ENCODE measurements around the gene GTF3C2. TPM values are rescaled to one million over a fixed set of nuclear protein-coding genes. Genes with fewer than 3 reads are reported as not detected.

The GTF3C2 gene
- 53.5 and 56.5 TPM in 2 replicates for total RNA-seq (2014; rRNA removed; shearing (Covaris generic); ENCODE audit: low replicate concordance)

DNA sequence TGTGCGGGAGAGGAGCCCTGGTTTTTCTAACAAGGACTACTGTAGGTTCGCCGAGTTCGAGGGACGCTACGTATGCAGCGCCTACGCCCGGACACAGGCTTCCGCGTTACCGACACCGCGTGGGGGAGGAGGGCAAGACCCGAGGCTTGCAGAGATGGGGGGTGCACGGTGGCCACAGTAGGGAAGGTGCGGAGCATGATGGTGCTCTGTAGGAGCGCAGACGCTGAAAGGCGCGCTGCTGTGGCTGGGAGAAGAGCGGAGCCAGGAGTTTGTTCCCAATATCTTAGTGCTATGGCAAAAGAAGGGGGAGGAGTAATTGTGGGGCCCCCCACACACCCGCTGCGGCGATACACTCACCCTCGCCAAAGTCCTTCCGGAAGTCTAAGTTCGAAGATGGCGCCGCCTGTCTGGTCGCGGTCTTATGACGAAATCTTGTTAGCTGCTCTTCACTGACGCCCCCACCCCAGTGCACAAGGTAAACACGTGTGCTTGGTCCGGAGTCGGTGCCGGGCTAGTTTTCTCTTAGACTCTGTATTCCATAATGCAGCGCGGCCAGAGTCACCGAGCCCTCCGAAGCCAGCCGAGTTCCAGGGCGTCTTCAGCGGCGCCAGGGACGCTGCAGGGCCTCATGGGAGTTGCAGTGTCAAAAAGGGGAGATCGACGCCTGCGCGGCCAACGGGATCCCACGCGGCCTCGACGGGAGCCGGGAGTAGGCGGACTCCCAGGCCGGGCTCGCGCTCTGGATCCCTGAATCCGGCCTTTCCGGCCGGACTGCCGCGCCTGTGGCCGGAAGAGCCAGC lies at the start of gene GTF3C2:
TSS of gene GTF3C2 (minus strand) at position 383 of the 800 bp plus-strand sequence. CDS start 13,210 bp downstream, outside the sequence.
- Histone ChIP-seq H3K9me3 (no peaks in the 10 kb centered on the region), H3K27me3 (no peaks in the 10 kb centered on the region), H3K36me3 (peaks cover 13% of the 10 kb centered on the region), H3K4me3 (peak within 1 kb of the TSS; percentile 75)
- peak; percentile 95 for DNase-seq

- DNase-seq = peak; percentile 22
- Histone ChIP-seq H3K36me3 (peaks cover 45% of the 10 kb centered on the region), H3K9me3 (no peaks in the 10 kb centered on the region)
Observed at GRCh38 chr2:27400348-27401135, 44.0 kb upstream of the GTF3C2 start.

DNA sequence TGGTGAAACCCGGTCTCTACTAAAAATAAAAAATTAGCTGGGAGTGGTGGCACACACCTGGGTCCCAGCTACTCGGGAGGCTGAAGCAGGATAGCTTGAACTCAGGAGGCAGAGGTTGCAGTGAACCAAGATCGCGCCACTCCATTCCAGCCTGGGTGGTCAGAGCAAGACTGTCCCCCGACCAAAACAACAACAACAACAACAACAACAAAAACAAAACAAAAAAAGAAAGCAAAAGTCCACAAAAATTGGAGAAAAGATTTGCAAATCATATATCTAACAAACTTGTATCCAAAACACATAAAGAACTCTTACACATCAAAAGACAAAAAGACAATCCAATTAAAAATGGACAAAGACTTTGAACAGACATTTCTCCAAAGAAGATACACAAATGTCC lies 42.4 kb upstream of the GTF3C2 start:
- Histone ChIP-seq H3K27me3 (no peaks in the 10 kb centered on the region), H3K4me3 (no peak overlapping the region), H3K36me3 (peaks cover 33% of the 10 kb centered on the region), H3K9me3 (no peaks in the 10 kb centered on the region)
- no peak for DNase-seq

More at GRCh38 chr2:27400348-27401135, 44.0 kb upstream of the GTF3C2 start:
- Histone ChIP-seq H3K4me3 (no peak overlapping the region), H3K27me3 (no peaks in the 10 kb centered on the region)

- H3K9me3 ChIP-seq = no peaks in the 10 kb centered on the region
- no peaks in the 10 kb centered on the region for H3K27me3 ChIP-seq
- DNase-seq = no peak
- peaks cover 22% of the 10 kb centered on the region for H3K36me3 ChIP-seq
- H3K4me3 ChIP-seq = no peak overlapping the region
Observed at GRCh38 chr2:27393225-27393624, 36.7 kb upstream of the GTF3C2 start.

DNA sequence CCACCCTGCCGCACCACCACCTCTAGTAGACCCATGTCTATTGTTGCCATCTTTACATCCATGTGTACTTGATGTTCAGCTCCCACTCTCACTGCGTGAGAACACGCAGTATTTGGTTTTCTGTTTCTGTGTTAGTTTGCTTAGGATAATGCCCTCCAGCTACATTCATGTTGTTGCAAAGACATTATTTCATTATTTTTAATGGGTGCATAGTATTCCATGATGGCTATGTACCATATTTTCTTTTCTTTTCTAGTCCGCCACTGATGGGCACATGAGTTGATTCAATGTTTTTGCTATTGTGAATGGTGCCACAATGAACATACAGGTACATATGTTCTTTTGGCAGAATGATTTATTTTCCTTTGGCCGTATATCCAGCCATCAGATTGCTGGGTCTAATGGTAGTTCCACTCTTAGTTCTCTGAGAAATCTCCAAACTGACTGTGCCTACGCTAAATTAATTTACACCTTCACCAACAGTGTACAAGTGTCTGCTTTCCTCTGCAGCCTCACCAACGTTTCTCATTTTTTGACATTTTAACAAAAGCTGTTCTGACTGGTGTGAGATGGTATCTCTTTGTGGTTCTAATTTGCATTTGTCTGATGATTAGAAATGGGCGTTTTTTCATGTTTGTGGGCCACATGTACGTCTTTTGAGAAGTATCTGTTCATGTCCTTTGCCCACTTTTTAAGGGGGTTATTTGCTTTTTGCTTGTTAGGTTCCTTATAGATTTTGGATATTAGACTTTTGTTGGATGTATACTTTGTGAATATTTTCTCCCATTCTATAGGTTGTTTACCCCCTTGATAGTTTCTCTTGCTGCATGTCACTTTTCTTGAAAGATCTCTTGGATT lies 34.5 kb upstream of the GTF3C2 start:
- no peak for DNase-seq
- Histone ChIP-seq H3K4me3 (no peak overlapping the region), H3K27me3 (no peaks in the 10 kb centered on the region), H3K9me3 (no peaks in the 10 kb centered on the region), H3K36me3 (peaks cover 32% of the 10 kb centered on the region)

DNA sequence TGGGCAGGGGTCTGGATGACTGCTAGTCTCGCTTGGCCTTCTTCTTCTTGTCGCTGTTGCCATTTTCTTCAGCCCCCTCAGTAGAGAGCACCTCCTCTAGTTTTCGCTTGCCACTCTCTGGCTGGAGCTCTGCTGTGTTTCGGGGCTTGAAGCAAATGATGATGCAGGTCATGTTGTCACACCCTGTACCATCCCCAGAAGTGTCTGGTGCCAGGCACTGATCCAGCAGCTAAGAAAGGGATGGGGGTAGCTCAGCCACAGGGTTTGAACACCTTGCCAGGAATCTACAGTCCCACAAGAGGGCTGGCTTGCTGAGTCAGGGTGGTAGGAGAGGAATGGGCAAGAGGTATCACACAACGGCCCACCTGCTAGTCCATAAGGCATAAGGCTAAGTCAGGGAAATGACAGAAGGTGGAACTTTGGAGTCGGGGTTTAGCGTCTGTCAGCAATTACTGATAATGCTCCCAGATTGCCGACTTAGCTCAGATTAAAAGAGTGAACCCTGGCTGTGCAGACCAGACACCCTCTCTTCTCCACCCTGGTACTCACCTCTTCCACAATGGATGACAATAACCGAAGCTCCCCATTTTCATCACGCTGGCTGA lies 25.1 kb upstream of the GTF3C2 start:
- H3K36me3 ChIP-seq = peaks cover 83% of the 10 kb centered on the region
- H3K9me3 ChIP-seq = no peaks in the 10 kb centered on the region
- no peak for DNase-seq
- H3K4me3 ChIP-seq = no peak overlapping the region
- no peaks in the 10 kb centered on the region for H3K27me3 ChIP-seq

- DNase-seq = peak; percentile 93
- no peaks in the 10 kb centered on the region for H3K27me3 ChIP-seq
- peaks cover 83% of the 10 kb centered on the region for H3K36me3 ChIP-seq
- peak within 1 kb of the TSS; percentile 59 for H3K4me3 ChIP-seq
- H3K9me3 ChIP-seq = no peaks in the 10 kb centered on the region
Observed at GRCh38 chr2:27380626-27381545, 24.3 kb upstream of the GTF3C2 start, which contains the start of gene ZNF513. ZNF513 (minus strand) TSS chr2:27380734; CDS start chr2:27380526, 208 bp downstream.

- peaks cover 83% of the 10 kb centered on the region for H3K36me3 ChIP-seq
- peak overlapping the region; percentile 59 for H3K4me3 ChIP-seq
- no peak for DNase-seq
- no peaks in the 10 kb centered on the region for H3K9me3 ChIP-seq
- H3K27me3 ChIP-seq = no peaks in the 10 kb centered on the region
Observed at GRCh38 chr2:27379836-27380625, 23.5 kb upstream of the GTF3C2 start.

GRCh38 chr2:27379383-27379835 lies 22.8 kb upstream of the GTF3C2 start:
- peaks cover 83% of the 10 kb centered on the region for H3K36me3 ChIP-seq
- no peaks in the 10 kb centered on the region for H3K27me3 ChIP-seq
- DNase-seq = no peak
- peak overlapping the region; percentile 59 for H3K4me3 ChIP-seq
- H3K9me3 ChIP-seq = no peaks in the 10 kb centered on the region

- Histone ChIP-seq H3K27me3 (no peaks in the 10 kb centered on the region), H3K36me3 (peaks cover 81% of the 10 kb centered on the region), H3K4me3 (no peak overlapping the region), H3K9me3 (no peaks in the 10 kb centered on the region)
- DNase-seq = no peak
Observed at GRCh38 chr2:27378809-27379290, 22.3 kb upstream of the GTF3C2 start.

DNA sequence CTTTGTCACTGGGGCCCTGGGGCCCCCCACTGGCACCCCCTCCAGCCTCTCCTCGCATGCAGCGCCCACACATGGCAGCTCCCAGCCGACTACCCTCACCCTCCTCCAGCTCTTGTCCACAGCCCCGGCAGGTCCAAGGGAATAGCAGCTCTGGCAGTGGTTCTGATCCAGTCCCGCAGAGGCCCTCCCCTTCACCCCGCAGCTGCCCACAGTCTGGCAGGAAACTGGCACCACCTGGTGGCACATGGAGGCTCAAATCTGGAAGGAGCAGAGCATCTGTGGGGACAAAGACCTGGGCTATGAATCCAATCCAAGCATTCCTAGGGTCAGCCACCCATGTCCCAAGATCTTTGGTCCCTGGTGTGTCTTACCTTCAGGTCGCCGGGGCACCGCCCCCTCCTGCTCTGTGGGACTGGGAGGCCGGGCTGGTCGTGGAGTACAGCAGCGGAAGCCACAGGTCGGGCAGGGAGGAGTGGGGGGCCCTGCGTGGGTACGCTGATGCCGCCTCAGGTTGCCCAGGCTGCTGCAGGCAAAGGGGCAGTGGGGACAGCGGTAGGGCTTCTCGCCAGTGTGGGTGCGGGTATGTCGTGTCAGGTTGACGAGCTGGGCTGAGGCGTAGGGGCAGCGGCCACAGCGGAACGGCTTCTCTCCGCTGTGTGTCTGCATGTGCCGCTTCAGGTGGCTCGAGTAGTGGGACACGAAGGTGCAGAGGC lies 21.7 kb upstream of the GTF3C2 start:
- peaks cover 81% of the 10 kb centered on the region for H3K36me3 ChIP-seq
- DNase-seq = peak; percentile 33
- no peaks in the 10 kb centered on the region for H3K9me3 ChIP-seq

DNA sequence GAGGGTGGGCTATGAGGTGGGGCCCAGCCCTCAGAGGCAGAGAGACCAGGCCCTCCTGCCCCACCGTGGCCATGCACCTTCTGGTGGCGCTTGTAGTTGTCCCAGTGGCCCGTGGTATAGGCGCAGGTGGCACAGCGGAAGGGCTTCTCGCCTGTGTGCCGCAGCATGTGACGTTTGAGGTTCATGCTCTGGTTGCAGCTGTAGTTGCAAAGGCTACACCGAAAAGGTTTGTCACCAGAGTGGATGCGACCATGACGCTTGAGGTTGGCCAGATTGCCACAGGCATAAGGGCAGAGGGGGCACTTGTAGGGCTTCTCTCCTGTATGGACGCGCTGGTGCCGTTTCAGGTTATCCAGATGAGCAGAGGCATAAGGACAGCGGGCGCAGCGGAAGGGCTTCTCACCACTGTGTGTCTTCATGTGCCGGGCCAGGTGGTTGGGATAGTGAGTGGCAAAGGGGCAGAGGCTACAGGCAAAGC lies 21.1 kb upstream of the GTF3C2 start:
- no peak overlapping the region for H3K4me3 ChIP-seq
- H3K9me3 ChIP-seq = no peaks in the 10 kb centered on the region
- no peak for DNase-seq
- peaks cover 84% of the 10 kb centered on the region for H3K36me3 ChIP-seq
- no peaks in the 10 kb centered on the region for H3K27me3 ChIP-seq

More for the DNA sequence above, 21.7 kb upstream of the GTF3C2 start:
- no peaks in the 10 kb centered on the region for H3K27me3 ChIP-seq
- no peak overlapping the region for H3K4me3 ChIP-seq

DNA sequence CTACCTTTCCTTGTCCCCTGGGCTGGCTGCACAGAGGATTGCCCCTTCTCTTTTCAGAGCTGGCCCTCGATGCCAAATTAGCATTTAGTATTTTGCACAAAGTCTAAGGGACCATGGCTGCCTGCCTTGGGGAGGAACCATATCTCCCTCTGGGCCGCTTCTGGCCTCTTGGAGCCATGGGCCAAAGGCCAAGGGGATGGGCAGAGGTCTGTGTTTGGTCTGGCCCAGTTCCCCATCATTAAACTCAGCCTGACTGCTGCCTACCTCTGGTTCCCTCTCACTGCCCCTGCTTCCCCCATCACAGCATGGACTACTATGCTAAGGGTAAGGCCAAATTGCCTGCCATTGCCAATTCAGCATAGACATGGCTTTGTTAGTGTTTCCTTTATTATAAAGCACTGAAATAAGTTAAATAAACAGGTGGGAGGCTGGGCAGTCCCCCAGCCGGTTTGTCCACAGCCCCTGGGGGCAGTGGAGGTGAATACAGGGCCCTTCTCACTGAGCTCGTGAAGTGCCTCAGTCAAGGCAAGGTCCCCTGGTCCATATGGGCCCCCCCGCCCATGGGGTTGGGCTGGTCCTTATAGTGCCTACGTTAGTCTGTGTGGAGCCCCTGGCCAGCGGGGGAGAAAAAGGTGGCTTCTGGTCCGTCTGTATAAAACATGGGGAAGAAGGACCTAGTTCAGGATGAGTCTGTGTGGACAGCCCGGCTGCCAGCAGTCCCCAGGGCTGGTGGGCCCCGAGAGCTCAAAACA lies 20.5 kb upstream of the GTF3C2 start:
- DNase-seq = no peak
- no peak overlapping the region for H3K4me3 ChIP-seq
- H3K36me3 ChIP-seq = peaks cover 86% of the 10 kb centered on the region
- H3K27me3 ChIP-seq = no peaks in the 10 kb centered on the region
- H3K9me3 ChIP-seq = no peaks in the 10 kb centered on the region

Data from MG63 (cell line).